HG02973 (cell line): ENCODE measurements around the gene CHEK2.
"Not testable (repeated sequence)": the region's sequence is repeated elsewhere in the genome, so short reads cannot be mapped to it uniquely, and the experiment has no call there.

Experiments used
- ATAC-seq: cut with Tn5 transposase; IDR thresholded peaks from one replicate; pipeline ENCODE4 v1.9.1; 2021; ENCODE audit warnings: moderate library complexity; ENCODE audit not compliant: unreplicated experiment

Gene CHEK2

GRCh38 chr22:28741785-28742561 is at the start of gene CHEK2, which contains the start of gene HSCB:
CHEK2 (minus strand) TSS chr22:28741820; CDS start chr22:28734721, 7,099 bp downstream.
HSCB (plus strand) TSS chr22:28742039; CDS start chr22:28742096, 57 bp downstream.
- peak; percentile 89 for ATAC-seq

GRCh38 chr22:28791124-28791523 is 49.5 kb upstream of the CHEK2 start:
- ATAC-seq = no peak

GRCh38 chr22:28788601-28789000 is 47.0 kb upstream of the CHEK2 start:
- no peak for ATAC-seq

DNA sequence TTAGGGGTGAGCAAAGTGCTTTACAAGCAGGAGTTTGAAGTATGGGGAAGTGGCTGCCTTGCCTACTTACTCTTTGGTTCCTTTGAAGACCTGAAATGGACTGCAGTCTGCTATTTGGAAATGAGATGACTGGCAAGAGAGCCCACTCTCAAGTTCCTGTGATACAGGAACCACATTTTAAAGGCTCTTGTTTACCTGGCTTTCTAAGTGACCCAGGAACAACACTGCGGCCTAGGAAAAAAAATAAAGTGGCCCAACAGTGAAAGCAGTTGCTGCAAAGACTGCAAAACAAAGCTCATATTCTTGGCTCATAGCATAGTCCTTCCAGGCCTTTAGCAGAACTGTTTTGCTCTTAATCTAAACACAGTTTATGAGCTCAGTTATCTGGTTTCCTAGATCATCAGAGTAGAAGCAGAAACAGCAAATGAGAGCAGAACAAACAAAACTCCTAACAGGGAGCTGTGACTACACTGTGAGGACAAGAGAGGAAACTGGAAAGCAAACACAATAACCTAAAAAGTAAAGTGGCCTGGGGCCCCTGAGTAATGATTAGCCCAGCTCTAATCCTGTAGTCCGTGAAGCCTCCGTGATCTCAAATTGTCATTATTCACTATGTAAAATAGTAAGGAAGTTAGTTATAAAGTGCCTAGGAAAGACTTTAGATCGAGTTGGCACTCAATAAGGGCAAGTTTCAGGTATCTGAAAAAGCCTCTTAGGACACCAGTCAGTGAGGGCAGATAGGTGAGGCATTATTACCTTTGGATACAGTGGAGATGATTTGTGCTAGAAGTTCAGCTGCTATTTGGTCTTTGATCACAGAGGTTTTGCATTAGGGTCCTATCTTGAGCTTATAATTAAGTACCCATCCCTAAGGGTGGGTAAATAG is 42.4 kb upstream of the CHEK2 start:
- ATAC-seq = no peak

- no peak for ATAC-seq
These were observed 38.7 kb upstream of the CHEK2 start for GRCh38 chr22:28780296-28780695.

DNA sequence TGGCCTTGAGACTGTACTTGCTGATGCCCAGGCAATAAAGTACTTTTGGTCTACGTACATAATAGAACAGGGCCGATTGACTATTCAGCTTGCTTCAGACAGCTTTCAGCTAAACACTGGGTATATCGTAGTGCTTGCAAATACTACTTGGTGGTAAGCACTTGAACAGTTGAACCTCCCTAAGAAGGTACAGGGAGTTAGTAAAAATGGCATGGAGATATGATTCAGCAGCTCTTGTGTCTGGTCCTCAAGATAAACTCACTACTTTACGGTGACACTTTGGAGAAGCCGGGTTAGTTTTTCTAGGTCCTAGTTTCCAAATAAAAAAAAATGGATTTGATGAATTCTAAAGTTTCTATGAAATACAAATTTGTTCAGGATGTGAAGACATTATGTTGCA is 38.2 kb upstream of the CHEK2 start:
- ATAC-seq = no peak

DNA sequence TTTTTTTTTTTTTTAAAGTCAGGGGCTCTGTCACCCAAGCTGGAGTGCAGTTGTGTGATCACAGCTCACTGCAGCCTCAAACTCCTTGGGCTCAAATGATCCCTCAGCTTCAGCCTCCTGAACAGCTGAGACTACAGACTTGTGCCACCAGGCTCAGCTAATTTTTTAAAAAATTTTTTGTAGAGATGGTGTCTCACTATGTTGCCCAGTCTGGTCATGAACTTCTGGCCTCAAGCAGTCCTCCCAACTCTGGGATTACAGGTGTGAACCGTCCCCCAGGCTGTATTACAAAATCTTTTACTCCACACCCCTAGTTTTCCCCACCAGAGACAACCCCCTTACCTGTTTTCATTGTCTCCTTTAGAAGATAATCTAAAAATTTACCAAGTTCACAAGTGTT is 32.8 kb upstream of the CHEK2 start:
- ATAC-seq = no peak

GRCh38 chr22:28773461-28773867 is 31.8 kb upstream of the CHEK2 start:
- ATAC-seq = peak; percentile 11

- peak; percentile 75 for ATAC-seq
These were observed 31.2 kb upstream of the CHEK2 start, which contains the start of gene CCDC117 for GRCh38 chr22:28772633-28773460. CCDC117 (plus strand) TSS chr22:28772695; CDS start chr22:28772850, 155 bp downstream.

GRCh38 chr22:28771195-28771791 is 29.7 kb upstream of the CHEK2 start:
- no peak for ATAC-seq

DNA sequence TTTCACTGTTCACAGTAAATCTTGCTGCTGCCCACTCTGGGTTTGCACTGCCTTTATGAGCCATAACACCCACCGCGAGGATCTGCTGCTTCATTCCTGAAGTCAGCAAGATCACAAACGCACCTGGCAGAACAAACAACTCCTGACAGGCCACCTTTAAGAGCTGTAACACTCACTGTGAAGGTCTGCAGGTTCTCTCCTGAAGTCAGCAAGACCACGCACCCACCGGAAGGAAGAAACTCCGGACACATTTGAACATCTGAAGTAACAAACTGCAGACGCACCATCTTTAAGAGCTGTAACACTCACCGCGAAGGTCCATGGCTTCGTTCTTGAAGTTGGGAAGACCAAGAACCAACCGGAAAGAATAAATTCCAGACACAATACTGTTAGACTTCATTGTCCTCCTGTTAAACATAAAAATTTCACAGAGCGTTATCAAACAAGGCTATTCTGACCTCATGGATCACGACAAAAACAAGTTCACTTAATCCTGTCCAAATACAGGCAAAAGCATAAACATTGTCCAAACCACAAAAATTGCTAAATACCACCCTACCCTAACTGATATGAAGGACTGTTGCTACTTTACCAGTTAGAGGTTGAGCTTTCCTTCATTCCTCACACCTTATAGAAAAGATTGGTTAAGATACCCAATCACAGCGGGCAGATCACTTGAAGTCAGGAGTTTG is 27.9 kb upstream of the CHEK2 start:
- no peak for ATAC-seq

GRCh38 chr22:28768701-28769393 is 27.2 kb upstream of the CHEK2 start:
- ATAC-seq = no peak

DNA sequence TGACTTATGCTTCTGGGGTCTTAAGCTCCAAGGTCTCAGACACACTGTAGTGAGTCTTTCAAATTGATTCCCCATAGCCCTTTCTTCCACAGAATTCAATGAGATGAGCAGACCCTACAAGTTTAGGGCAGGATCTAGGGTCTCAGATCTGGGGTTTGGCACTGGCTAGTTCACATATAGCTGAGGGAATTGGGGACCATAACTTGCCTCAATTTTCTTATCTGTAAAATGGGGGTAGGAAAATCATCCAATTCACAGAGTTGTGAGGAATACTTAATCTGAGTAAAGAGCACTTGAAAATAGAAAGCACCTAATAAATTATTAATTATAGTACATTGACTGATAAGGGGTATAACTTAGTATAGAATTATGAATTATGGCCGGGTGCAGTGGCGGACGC is 25.0 kb upstream of the CHEK2 start:
- no peak for ATAC-seq

DNA sequence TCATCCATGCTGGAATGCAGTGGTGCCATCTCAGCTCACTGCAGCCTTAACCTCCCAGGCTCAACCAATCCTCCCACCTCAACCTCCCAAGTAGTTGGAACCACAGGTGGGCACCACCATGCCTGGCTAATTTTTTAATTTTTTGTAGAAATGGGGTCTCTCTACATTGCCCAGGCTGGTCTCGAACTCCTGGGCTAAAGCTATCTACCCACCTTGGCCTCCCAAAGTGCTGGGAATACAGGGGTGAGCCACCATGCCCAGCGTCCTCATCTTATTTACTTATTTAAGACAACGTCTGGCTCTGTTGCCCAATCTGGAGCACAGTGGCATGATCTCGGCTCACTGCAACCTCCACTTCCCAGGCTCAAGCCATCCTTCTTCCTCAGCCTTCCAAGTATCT is 20.4 kb upstream of the CHEK2 start:
- not testable (repeated sequence) for ATAC-seq

DNA sequence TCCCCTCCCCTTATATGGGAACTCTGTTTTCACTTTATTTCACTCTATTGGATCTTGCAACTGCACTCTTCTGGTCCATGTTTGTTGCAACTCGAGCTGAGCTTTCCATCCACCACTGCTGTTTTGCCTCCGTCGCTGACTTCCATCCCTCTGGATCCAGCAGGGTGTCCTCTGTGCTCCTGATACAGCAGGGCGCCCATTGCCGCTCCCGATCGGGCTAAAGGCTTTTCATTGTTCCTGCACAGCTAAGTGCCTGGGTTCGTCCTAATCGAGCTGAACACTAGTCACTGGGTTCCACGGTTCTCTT is 19.8 kb upstream of the CHEK2 start:
- no peak for ATAC-seq

GRCh38 chr22:28759861-28760560 is 18.4 kb upstream of the CHEK2 start:
- ATAC-seq = no peak

DNA sequence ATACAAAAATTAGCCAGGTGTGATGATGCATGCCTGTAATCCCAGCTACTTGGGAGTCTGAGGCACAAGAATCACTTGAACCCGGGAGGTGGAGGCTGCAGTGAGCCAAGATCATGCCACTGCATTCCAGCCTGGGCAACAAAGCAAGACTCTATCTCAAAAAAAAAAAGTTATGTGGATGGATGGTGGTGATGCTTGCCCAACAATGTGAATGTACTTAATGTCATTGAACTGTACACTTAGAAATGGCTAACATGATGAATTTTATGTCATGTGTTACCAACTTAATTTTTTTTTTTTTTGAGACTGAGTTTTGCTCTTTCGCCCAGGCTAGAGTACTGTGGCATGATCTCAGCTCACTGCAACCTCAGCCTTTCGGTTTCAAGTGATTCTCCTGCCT is 12.9 kb upstream of the CHEK2 start:
- ATAC-seq = not testable (repeated sequence)

DNA sequence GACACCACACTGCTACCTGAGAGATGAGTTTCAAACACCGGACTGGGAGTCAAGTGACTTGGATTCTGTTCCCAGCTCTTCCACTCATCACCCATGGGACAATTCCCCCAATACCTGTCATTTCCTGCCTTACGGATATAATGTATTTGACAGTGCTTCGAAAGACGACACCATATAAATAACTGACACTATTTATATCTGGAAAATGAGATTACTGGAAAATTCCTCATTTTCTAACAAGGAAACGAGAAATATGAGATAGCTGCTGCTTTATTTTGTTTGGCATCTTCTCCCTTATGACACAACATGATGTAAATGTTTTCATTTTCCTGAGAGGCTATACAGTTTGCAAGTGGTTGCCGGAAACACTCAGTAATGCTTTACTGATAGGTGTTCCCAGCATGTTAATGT is 8.9 kb upstream of the CHEK2 start:
- no peak for ATAC-seq

DNA sequence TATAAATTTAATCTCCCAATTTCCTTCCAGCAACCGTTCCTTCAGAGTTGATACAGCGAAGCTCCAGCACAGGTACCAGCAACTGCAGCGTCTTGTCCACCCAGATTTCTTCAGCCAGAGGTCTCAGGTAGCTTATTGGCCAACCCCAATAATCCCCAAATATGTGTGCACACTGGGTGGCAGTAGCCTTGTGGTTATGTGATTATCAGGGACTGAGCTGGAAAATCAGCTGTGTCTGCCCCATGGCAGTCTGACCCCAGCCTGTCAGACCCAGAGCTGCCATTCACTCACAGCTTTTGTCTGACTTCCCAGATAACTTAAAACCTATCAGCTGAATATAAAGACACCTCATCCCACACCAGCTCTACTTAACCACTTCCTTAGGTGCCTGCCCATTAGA is 2.2 kb upstream of the CHEK2 start:
- no peak for ATAC-seq
